ENCODE data around the gene HSPA1A.

HSPA1A gene

GRCh38 chr6:31779908-31780307 lies 35.4 kb upstream of the HSPA1A start:
- TF ChIP-seq POU6F1 (CRISPR knock-in tag; IDR thresholded peaks at IDR 0.05; ENCODE audit: borderline replicate concordance, low read depth) = no peak
- TF ChIP-seq OSR1 (CRISPR knock-in tag; IDR thresholded peaks at IDR 0.05) = no peak
- no peak for TF ChIP-seq ZC3H10 (CRISPR knock-in tag; IDR thresholded peaks at IDR 0.05)
- no peak for TF ChIP-seq GLIS3 (CRISPR knock-in tag; IDR thresholded peaks at IDR 0.05)
- TF ChIP-seq RARB (CRISPR knock-in tag; IDR thresholded peaks at IDR 0.05) = no peak
- TF ChIP-seq ARNTL (CRISPR knock-in tag; IDR thresholded peaks at IDR 0.05; ENCODE audit: borderline replicate concordance, low read depth) = no peak
- TF ChIP-seq BACH2 (CRISPR knock-in tag; IDR thresholded peaks at IDR 0.05; ENCODE audit: borderline replicate concordance) = no peak
- no peak for TF ChIP-seq CSRNP3 (CRISPR knock-in tag; IDR thresholded peaks at IDR 0.05)
- TF ChIP-seq CREB5 (CRISPR knock-in tag; IDR thresholded peaks at IDR 0.05; ENCODE audit: low read depth) = no peak
- TF ChIP-seq PATZ1 (CRISPR knock-in tag; IDR thresholded peaks at IDR 0.05; ENCODE audit: borderline replicate concordance) = no peak
- TF ChIP-seq TOX (CRISPR knock-in tag; IDR thresholded peaks at IDR 0.05; ENCODE audit: borderline replicate concordance) = no peak
- TF ChIP-seq ZNF565 (CRISPR knock-in tag; conservative IDR thresholded peaks at IDR 0.05; ENCODE audit: low read depth) = no peak
- no peak for TF ChIP-seq ZNF8 (CRISPR knock-in tag; IDR thresholded peaks at IDR 0.05)
- no peak for TF ChIP-seq TSHZ2 (CRISPR knock-in tag; IDR thresholded peaks at IDR 0.05)
- TF ChIP-seq ZFP30 (CRISPR knock-in tag; IDR thresholded peaks at IDR 0.05) = no peak
- no peak for TF ChIP-seq ZFP3 (CRISPR knock-in tag; IDR thresholded peaks at IDR 0.05)
- no peak for TF ChIP-seq SNAI2 (CRISPR knock-in tag; IDR thresholded peaks at IDR 0.05)
- TF ChIP-seq CSDC2 (CRISPR knock-in tag; IDR thresholded peaks at IDR 0.05) = no peak
- TF ChIP-seq PPARA (CRISPR knock-in tag; IDR thresholded peaks at IDR 0.05; ENCODE audit: borderline replicate concordance) = no peak
- ATAC-seq = no peak

GRCh38 chr6:31780507-31781243 lies 34.7 kb upstream of the HSPA1A start:
- no peak for ATAC-seq
- TF ChIP-seq ZFP30 (CRISPR knock-in tag; IDR thresholded peaks at IDR 0.05) (no peak), GLIS3 (CRISPR knock-in tag; IDR thresholded peaks at IDR 0.05) (no peak), SNAI2 (CRISPR knock-in tag; IDR thresholded peaks at IDR 0.05) (no peak), ZNF8 (CRISPR knock-in tag; IDR thresholded peaks at IDR 0.05) (no peak), CSDC2 (CRISPR knock-in tag; IDR thresholded peaks at IDR 0.05) (no peak), OSR1 (CRISPR knock-in tag; IDR thresholded peaks at IDR 0.05) (no peak), ZNF70 (CRISPR knock-in tag; IDR thresholded peaks at IDR 0.05) (no peak), ESRRG (CRISPR knock-in tag; IDR thresholded peaks at IDR 0.05) (no peak), ZC3H10 (CRISPR knock-in tag; IDR thresholded peaks at IDR 0.05) (no peak), PATZ1 (CRISPR knock-in tag; IDR thresholded peaks at IDR 0.05; ENCODE audit: borderline replicate concordance) (no peak), POU6F1 (CRISPR knock-in tag; IDR thresholded peaks at IDR 0.05; ENCODE audit: borderline replicate concordance, low read depth) (no peak), CREB5 (CRISPR knock-in tag; IDR thresholded peaks at IDR 0.05; ENCODE audit: low read depth) (no peak)
